Memory B cell (primary cell): ENCODE measurements around the gene SHH.

Source experiments
- ATAC-seq: fragments of 150-1000 bp; cut with Tn5 transposase; 2 replicates; pipeline ENCODE4 v1.10.0; 2021; ENCODE audit warnings: low read depth, mild to moderate bottlenecking, moderate library complexity
- DNase-seq, 2 donors: peaks; one replicate each; pipeline ENCODE4 v3.0.0; 2022; ENCODE audit warnings: low spot score in 2 of 2
- H3K27ac Mint-ChIP-seq: one replicate; pipeline ENCODE4 v1.8.0; 2022; ENCODE audit warnings: mild to moderate bottlenecking, moderate library complexity, mixed read lengths
- H3K27me3 Mint-ChIP-seq: one replicate; pipeline ENCODE4 v1.8.0; 2022; ENCODE audit warnings: mixed read lengths
- H3K36me3 Mint-ChIP-seq: one replicate; pipeline ENCODE4 v1.8.0; 2022; ENCODE audit warnings: mild to moderate bottlenecking, mixed read lengths
- H3K4me1 Mint-ChIP-seq: one replicate; pipeline ENCODE4 v1.8.0; 2022; ENCODE audit warnings: mixed read lengths
- H3K4me3 Mint-ChIP-seq: one replicate; pipeline ENCODE4 v1.8.0; 2022; ENCODE audit warnings: mild to moderate bottlenecking, moderate library complexity, mixed read lengths
- H3K9me3 Mint-ChIP-seq: one replicate; pipeline ENCODE4 v1.8.0; 2022; ENCODE audit warnings: mixed read lengths

Gene SHH

GRCh38 chr7:155800741-155801267 is 11.5 kb downstream of the SHH start:
- Mint-ChIP-seq H3K4me1 (peaks cover 5% of the 10 kb centered on the region), H3K27ac (no peak overlapping the region), H3K4me3 (no peak overlapping the region), H3K27me3 (peaks cover 11% of the 10 kb centered on the region), H3K36me3 (no peaks in the 10 kb centered on the region), H3K9me3 (no peaks in the 10 kb centered on the region)
- DNase-seq (no peak), ATAC-seq (no peak)

- peaks cover 5% of the 10 kb centered on the region for H3K4me1 Mint-ChIP-seq
- H3K27ac Mint-ChIP-seq, result no peak overlapping the region
- ATAC-seq (no peak), DNase-seq (no peak)
- no peaks in the 10 kb centered on the region for H3K9me3 Mint-ChIP-seq
- H3K27me3 Mint-ChIP-seq, result peaks cover 12% of the 10 kb centered on the region
- no peaks in the 10 kb centered on the region for H3K36me3 Mint-ChIP-seq
- no peak overlapping the region for H3K4me3 Mint-ChIP-seq
These were observed 12.0 kb downstream of the SHH start for GRCh38 chr7:155800301-155800700.

GRCh38 chr7:155799514-155799913 is 12.7 kb downstream of the SHH start:
- ATAC-seq, result no peak
- peaks cover 5% of the 10 kb centered on the region for H3K4me1 Mint-ChIP-seq
- no peaks in the 10 kb centered on the region for H3K9me3 Mint-ChIP-seq
- peaks cover 12% of the 10 kb centered on the region for H3K27me3 Mint-ChIP-seq
- DNase-seq, result no peak
- no peak overlapping the region for H3K4me3 Mint-ChIP-seq
- no peak overlapping the region for H3K27ac Mint-ChIP-seq
- no peaks in the 10 kb centered on the region for H3K36me3 Mint-ChIP-seq

GRCh38 chr7:155798673-155799439 is 13.4 kb downstream of the SHH start:
- Mint-ChIP-seq H3K36me3 (no peaks in the 10 kb centered on the region), H3K27ac (no peak overlapping the region), H3K4me3 (no peak overlapping the region), H3K27me3 (peaks cover 12% of the 10 kb centered on the region), H3K9me3 (no peaks in the 10 kb centered on the region), H3K4me1 (peaks cover 5% of the 10 kb centered on the region)
- ATAC-seq (peak; percentile 67), DNase-seq (no peak)

- no peak overlapping the region for H3K4me3 Mint-ChIP-seq
- H3K4me1 Mint-ChIP-seq, result peaks cover 2% of the 10 kb centered on the region
- H3K9me3 Mint-ChIP-seq, result no peaks in the 10 kb centered on the region
- peaks cover 10% of the 10 kb centered on the region for H3K27me3 Mint-ChIP-seq
- ATAC-seq, result no peak
- no peak overlapping the region for H3K27ac Mint-ChIP-seq
- DNase-seq, result no peak
- no peaks in the 10 kb centered on the region for H3K36me3 Mint-ChIP-seq
These were observed 14.7 kb downstream of the SHH start for GRCh38 chr7:155797262-155798250.

GRCh38 chr7:155796381-155797261 is 15.6 kb downstream of the SHH start:
- peaks cover 2% of the 10 kb centered on the region for H3K4me1 Mint-ChIP-seq
- H3K36me3 Mint-ChIP-seq, result no peaks in the 10 kb centered on the region
- peaks cover 9% of the 10 kb centered on the region for H3K27me3 Mint-ChIP-seq
- no peak overlapping the region for H3K27ac Mint-ChIP-seq
- no peak overlapping the region for H3K4me3 Mint-ChIP-seq
- peak; percentile 75 to 86 for DNase-seq
- peak; percentile 74 for ATAC-seq
- no peaks in the 10 kb centered on the region for H3K9me3 Mint-ChIP-seq

GRCh38 chr7:155795951-155796350 is 16.3 kb downstream of the SHH start:
- Mint-ChIP-seq H3K36me3 (no peaks in the 10 kb centered on the region), H3K4me3 (no peak overlapping the region), H3K27me3 (peaks cover 7% of the 10 kb centered on the region), H3K9me3 (no peaks in the 10 kb centered on the region), H3K4me1 (peaks cover 2% of the 10 kb centered on the region), H3K27ac (no peak overlapping the region)
- DNase-seq (no peak), ATAC-seq (no peak)

GRCh38 chr7:155795401-155795800 is 16.9 kb downstream of the SHH start:
- Mint-ChIP-seq H3K9me3 (no peaks in the 10 kb centered on the region), H3K27me3 (peaks cover 7% of the 10 kb centered on the region), H3K4me1 (peaks cover 2% of the 10 kb centered on the region), H3K36me3 (no peaks in the 10 kb centered on the region), H3K4me3 (no peak overlapping the region), H3K27ac (no peak overlapping the region)
- DNase-seq, result no peak
- ATAC-seq, result no peak

GRCh38 chr7:155794196-155794595 is 18.1 kb downstream of the SHH start:
- H3K27me3 Mint-ChIP-seq, result peaks cover 5% of the 10 kb centered on the region
- H3K4me3 Mint-ChIP-seq, result no peak overlapping the region
- H3K36me3 Mint-ChIP-seq, result no peaks in the 10 kb centered on the region
- H3K27ac Mint-ChIP-seq, result no peak overlapping the region
- no peaks in the 10 kb centered on the region for H3K9me3 Mint-ChIP-seq
- ATAC-seq, result no peak
- DNase-seq, result no peak
- H3K4me1 Mint-ChIP-seq, result peaks cover 2% of the 10 kb centered on the region

GRCh38 chr7:155793720-155794119 is 18.5 kb downstream of the SHH start:
- H3K27ac Mint-ChIP-seq, result no peak overlapping the region
- no peak for ATAC-seq
- H3K27me3 Mint-ChIP-seq, result peaks cover 5% of the 10 kb centered on the region

GRCh38 chr7:155792999-155793560 is 19.2 kb downstream of the SHH start:
- peaks cover 3% of the 10 kb centered on the region for H3K27me3 Mint-ChIP-seq
- H3K36me3 Mint-ChIP-seq, result no peaks in the 10 kb centered on the region
- no peaks in the 10 kb centered on the region for H3K4me1 Mint-ChIP-seq
- ATAC-seq (no peak), DNase-seq (no peak)
- no peaks in the 10 kb centered on the region for H3K9me3 Mint-ChIP-seq
- no peak overlapping the region for H3K27ac Mint-ChIP-seq
- H3K4me3 Mint-ChIP-seq, result no peak overlapping the region

More at GRCh38 chr7:155793720-155794119, 18.5 kb downstream of the SHH start:
- peaks cover 2% of the 10 kb centered on the region for H3K4me1 Mint-ChIP-seq
- DNase-seq, result no peak
- no peaks in the 10 kb centered on the region for H3K9me3 Mint-ChIP-seq
- no peak overlapping the region for H3K4me3 Mint-ChIP-seq
- H3K36me3 Mint-ChIP-seq, result no peaks in the 10 kb centered on the region

- Mint-ChIP-seq H3K4me1 (peaks cover 3% of the 10 kb centered on the region), H3K36me3 (peaks cover 2% of the 10 kb centered on the region), H3K9me3 (no peaks in the 10 kb centered on the region), H3K27me3 (peaks cover 3% of the 10 kb centered on the region), H3K27ac (no peak overlapping the region), H3K4me3 (no peak overlapping the region)
- DNase-seq (no peak), ATAC-seq (no peak)
These were observed 19.8 kb downstream of the SHH start for GRCh38 chr7:155792315-155792960.

- H3K4me3 Mint-ChIP-seq, result no peak overlapping the region
- H3K9me3 Mint-ChIP-seq, result no peaks in the 10 kb centered on the region
- no peak overlapping the region for H3K27ac Mint-ChIP-seq
- peaks cover 3% of the 10 kb centered on the region for H3K4me1 Mint-ChIP-seq
- peaks cover 2% of the 10 kb centered on the region for H3K27me3 Mint-ChIP-seq
- DNase-seq, result no peak
- no peak for ATAC-seq
- H3K36me3 Mint-ChIP-seq, result peaks cover 2% of the 10 kb centered on the region
These were observed 20.4 kb downstream of the SHH start for GRCh38 chr7:155791836-155792235.
